C4-2B (cell line): Measurements from ENCODE around the gene DNAJC7.

ENCODE experiments used
- H3K27ac ChIP-seq: fragments of 450-650 bp; 2 replicates; pipeline ENCODE4 v1.5.1; 2017
- CTCF ChIP-seq: fragments of 450-650 bp; conservative IDR thresholded peaks from 2 replicates; pipeline ENCODE4 v1.5.1; 2017; ENCODE audit warnings: mild to moderate bottlenecking
- ZFX ChIP-seq: fragments of 450-650 bp; IDR thresholded peaks from 2 replicates; pipeline ENCODE4 v1.6.1; 2017

The DNAJC7 gene

DNA sequence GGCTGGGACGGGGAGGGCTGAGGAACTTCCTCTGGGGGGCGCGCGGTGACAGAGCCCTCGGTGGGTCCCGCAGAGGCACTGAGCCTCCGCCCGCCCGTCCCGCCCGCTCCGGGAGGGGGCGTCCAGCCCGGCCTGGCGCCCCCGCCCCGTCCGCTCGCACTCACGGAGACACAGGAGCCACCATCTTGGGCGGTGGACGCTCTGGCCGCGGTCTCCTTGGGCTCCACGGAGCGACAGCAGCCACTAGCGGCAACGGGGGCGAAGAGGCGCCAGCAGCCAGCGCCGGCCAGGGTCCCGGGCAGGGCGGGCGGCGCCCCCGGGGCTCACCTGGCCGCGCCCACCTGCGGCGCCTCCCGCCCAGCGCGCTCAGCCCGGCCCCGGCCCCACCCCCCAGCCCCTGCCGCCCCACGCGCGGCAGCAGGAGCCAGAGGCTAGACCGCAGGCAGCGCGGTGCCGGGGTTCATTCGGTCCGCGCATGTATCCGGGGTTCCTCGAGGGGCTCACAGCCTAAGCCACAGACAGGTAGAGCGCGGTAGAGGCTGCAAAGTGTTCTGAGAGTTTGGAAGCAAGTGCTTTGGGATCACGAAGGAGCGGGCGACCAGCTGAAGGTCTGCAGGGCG lies 33.3 kb upstream of the DNAJC7 start, which contains the start of gene C17orf113:
Gene C17orf113 (minus strand): TSS at position 209 of the 620 bp plus-strand sequence. CDS start 7,225 bp downstream, outside the sequence.
- H3K27ac ChIP-seq: peak within 1 kb of the TSS; percentile 52
- no peak for TF ChIP-seq ZFX

DNA sequence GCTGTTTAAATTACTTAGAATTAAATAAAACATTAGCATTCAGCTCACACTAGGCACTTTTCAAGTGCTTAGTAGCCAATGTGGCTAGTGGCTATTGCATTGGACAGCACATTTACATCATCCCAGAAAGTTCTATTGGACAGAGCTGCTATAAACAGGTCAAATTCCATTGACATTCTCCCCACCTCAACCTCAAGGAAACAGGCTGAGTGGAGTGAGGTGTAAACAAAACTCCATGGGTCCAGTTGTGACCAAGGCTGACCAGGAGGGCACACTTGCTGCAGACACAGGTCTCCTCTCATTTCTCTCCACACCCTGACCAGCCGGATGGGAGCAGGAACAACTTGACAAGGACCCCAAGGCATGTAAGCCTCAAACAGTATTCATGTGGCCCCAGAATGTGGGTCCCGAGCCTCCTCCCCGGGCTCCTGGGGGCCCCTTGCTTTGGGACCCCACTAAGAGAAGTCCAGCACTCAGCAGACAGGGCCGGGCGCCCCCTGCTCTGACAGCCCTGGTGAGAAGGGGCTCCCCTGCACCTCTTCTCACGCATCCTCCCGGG lies 32.7 kb upstream of the DNAJC7 start:
- H3K27ac ChIP-seq: peak overlapping the region; percentile 52
- no peak for TF ChIP-seq ZFX
- no peak for TF ChIP-seq CTCF

DNA sequence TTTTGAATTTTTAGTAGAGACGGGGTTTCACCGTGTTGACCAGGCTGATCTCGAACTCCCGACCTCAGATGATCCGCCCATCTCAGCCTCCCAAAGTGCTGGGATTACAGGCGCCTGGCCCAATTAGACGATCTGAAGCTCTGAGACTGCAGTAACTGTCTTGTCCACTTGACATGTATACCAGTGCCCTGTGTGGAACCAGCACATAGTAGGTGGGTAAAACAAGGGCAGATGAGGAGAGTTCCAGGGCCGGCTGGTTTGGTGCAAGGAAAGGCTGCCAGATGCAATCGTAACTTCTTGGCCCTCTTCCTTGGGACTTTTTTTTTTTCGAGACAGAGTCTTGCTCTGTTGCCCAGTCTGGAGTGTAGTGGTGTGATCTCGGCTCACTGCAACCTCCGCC lies 30.1 kb upstream of the DNAJC7 start:
- no peak overlapping the region for H3K27ac ChIP-seq
- no peak for TF ChIP-seq CTCF
- TF ChIP-seq ZFX: no peak

DNA sequence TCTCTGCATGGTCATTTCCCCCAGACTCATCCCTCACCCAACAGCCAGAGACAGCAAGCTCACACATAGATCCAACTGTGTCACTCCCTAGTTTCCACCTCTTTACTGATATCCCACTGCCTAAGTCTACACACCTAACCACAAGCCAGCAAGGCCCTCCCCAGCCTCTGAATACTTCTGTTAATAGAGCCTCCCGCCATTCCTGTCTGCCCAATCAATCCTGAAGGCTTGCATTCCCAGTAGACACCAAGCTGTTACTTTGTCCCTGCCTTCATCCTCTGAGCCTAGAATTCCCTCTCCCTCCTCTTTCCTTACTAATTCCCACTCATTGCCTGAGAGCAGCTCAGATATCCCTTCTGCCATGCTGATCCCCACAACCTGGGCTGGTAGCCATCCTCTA lies 28.5 kb upstream of the DNAJC7 start:
- TF ChIP-seq ZFX (no peak), CTCF (no peak)
- H3K27ac ChIP-seq: no peak overlapping the region

DNA sequence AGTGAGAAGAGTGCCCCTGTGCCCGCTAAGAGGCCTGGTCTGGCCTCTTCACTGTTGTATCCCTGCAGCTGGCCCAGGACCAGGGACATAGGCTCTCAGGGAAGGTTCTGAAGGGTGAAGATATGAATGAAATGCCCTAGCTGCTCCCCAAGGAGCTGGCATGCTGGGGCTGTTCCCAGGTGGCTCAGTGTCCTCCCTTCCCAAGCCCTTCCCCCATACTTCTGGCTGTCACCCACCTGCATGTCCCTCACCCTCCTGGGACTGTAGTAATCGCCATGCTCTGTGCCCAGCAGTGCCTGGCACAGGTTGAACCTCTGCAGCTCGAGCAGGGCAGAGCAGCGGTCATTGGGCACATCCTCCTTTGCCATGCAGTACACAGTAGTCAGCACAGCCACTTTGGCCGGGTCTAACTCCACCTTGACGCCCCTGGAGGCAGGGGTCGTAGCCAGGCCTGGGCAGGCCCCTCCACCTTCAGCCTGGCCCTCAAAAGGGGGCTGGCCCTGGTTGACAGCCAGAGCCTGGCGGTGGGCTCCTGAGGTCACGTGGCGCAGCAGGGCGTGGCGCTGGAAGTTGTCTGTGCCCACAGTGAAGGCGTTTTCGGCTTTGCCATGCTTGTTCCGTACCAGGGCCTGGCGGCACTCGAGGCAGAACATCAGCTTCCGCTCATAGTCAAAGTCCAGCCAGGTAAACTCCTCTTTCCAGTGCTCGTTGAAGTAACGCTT lies 25.5 kb upstream of the DNAJC7 start:
- TF ChIP-seq ZFX (no peak), CTCF (no peak)

GRCh38 chr17:42041619-42042018 lies 24.4 kb upstream of the DNAJC7 start:
- H3K27ac ChIP-seq: no peak overlapping the region
- TF ChIP-seq ZFX: no peak
- no peak for TF ChIP-seq CTCF

More for the DNA sequence above, 25.5 kb upstream of the DNAJC7 start:
- no peak overlapping the region for H3K27ac ChIP-seq

DNA sequence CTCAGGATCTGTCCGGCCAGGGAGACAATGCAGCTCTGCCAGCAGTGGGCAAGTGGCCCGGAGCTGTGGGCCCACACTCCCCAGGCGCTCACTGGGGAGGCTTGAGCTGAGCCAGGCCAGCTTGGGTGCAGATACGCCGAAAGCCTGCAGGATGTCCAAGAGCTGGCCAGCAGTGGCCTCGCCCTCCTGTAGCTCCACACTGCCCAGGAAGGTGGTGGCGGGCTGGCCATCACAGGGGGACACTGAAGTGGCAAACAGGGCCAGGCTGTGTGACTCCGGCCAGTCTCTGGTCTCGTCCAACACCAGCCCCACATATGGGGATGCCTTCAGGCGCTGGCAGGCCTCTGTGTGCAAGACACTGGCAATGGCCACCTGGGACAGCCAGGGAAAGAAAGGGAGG lies 23.6 kb upstream of the DNAJC7 start:
- no peak for TF ChIP-seq CTCF
- no peak for TF ChIP-seq ZFX
- H3K27ac ChIP-seq: no peak overlapping the region
